WTC11 (cell line): ENCODE results near the gene VDR. TPM values are rescaled to one million over a fixed set of nuclear protein-coding genes. Genes with fewer than 3 reads are reported as not detected.

Experiments
- ATAC-seq: fragments of 200-7000 bp; cut with Tn5 transposase; 2 replicates; pipeline ENCODE4 v1.10.0; 2021; ENCODE audit warnings: mild to moderate bottlenecking, moderate library complexity
- CTCF ChIA-PET: fragments of 300-600 bp; sonication (Branson Sonifier 250); formaldehyde crosslinking; loops from one replicate; lab custom pipeline; 2021; ENCODE audit warnings: antibody characterized with exemption; lab: Charles Lee
- POLR2A ChIA-PET: fragments of 350-600 bp; sonication (Branson Sonifier 250); formaldehyde crosslinking; loops from one replicate; lab custom pipeline; 2021; ENCODE audit warnings: antibody characterized with exemption; lab: Charles Lee
- DNase-seq: peaks from one replicate; pipeline ENCODE4 v3.0.0; 2021; ENCODE audit warnings: low spot score
- H3K27ac Mint-ChIP-seq: 2 replicates; pipeline ENCODE4 v1.8.0; 2021; ENCODE audit warnings: mixed read lengths
- H3K27me3 Mint-ChIP-seq: 2 replicates; pipeline ENCODE4 v1.8.0; 2021; ENCODE audit warnings: low read depth, mild to moderate bottlenecking, moderate library complexity, mixed read lengths
- H3K36me3 Mint-ChIP-seq: 2 replicates; pipeline ENCODE4 v1.8.0; 2021; ENCODE audit warnings: mixed read lengths
- H3K4me1 Mint-ChIP-seq: 2 replicates; pipeline ENCODE4 v1.8.0; 2022; ENCODE audit warnings: mixed read lengths
- H3K4me3 Mint-ChIP-seq: 2 replicates; pipeline ENCODE4 v1.8.0; 2021; ENCODE audit warnings: mild to moderate bottlenecking, moderate library complexity, mixed read lengths
- H3K9me3 Mint-ChIP-seq: 2 replicates; pipeline ENCODE4 v1.8.0; 2021; ENCODE audit warnings: mixed read lengths
- AR ChIP-seq: fragments of 250-450 bp; sonication (Bioruptor Pico); IDR thresholded peaks from 2 replicates; pipeline ENCODE4 v1.9.0; 2021; ENCODE audit warnings: mild to moderate bottlenecking
- ETV6 ChIP-seq: sonication (generic); formaldehyde crosslinking; IDR thresholded peaks from 2 replicates; pipeline ENCODE4 v1.8.1; 2022; ENCODE audit warnings: mild to moderate bottlenecking, missing genetic modification reagents
- FOXJ3 ChIP-seq: sonication (generic); formaldehyde crosslinking; IDR thresholded peaks from 2 replicates; pipeline ENCODE4 v1.9.0; 2021; ENCODE audit warnings: missing genetic modification reagents, mild to moderate bottlenecking, borderline replicate concordance
- FOXK1 ChIP-seq: sonication (generic); formaldehyde crosslinking; IDR thresholded peaks from 2 replicates; pipeline ENCODE4 v1.8.0; 2022; ENCODE audit warnings: mild to moderate bottlenecking, moderate library complexity, missing genetic modification reagents
- GRHL2 ChIP-seq: fragments of 250-450 bp; sonication (Bioruptor Pico); IDR thresholded peaks from 2 replicates; pipeline ENCODE4 v1.8.0; 2022; ENCODE audit warnings: mild to moderate bottlenecking, moderate library complexity; ENCODE audit not compliant: insufficient replicate concordance, severe bottlenecking
- HMGA2 ChIP-seq: fragments of 250-450 bp; sonication (Bioruptor Pico); IDR thresholded peaks from 2 replicates; pipeline ENCODE4 v1.4.0; 2021; ENCODE audit warnings: mild to moderate bottlenecking, moderate library complexity
- IRF1 ChIP-seq: sonication (generic); formaldehyde crosslinking; IDR thresholded peaks from 2 replicates; pipeline ENCODE4 v1.8.0; 2023; ENCODE audit warnings: missing genetic modification reagents
- JAZF1 ChIP-seq: fragments of 250-450 bp; sonication (Bioruptor Pico); IDR thresholded peaks from 2 replicates; pipeline ENCODE4 v1.9.0; 2021; ENCODE audit warnings: moderate library complexity, mild to moderate bottlenecking, inconsistent platforms
- NR1H2 ChIP-seq: sonication (generic); formaldehyde crosslinking; IDR thresholded peaks from 2 replicates; pipeline ENCODE4 v1.9.0; 2021; ENCODE audit warnings: mild to moderate bottlenecking, moderate library complexity, missing genetic modification reagents
- NR2C2 ChIP-seq: sonication (generic); formaldehyde crosslinking; IDR thresholded peaks from 2 replicates; pipeline ENCODE4 v1.8.0; 2022; ENCODE audit warnings: mild to moderate bottlenecking, missing genetic modification reagents
- PREB ChIP-seq: sonication (generic); formaldehyde crosslinking; IDR thresholded peaks from 2 replicates; pipeline ENCODE4 v1.8.1; 2022; ENCODE audit warnings: mild to moderate bottlenecking, missing genetic modification reagents, moderate library complexity, borderline replicate concordance
- SMAD3 ChIP-seq: sonication (generic); formaldehyde crosslinking; IDR thresholded peaks from 2 replicates; pipeline ENCODE4 v1.8.0; 2022; ENCODE audit warnings: missing genetic modification reagents, mild to moderate bottlenecking, borderline replicate concordance
- TCF7 ChIP-seq: sonication (generic); formaldehyde crosslinking; IDR thresholded peaks from 2 replicates; pipeline ENCODE4 v1.8.0; 2022; ENCODE audit warnings: mild to moderate bottlenecking, low read depth, missing genetic modification reagents, moderate library complexity
- ZNF138 ChIP-seq: sonication (generic); formaldehyde crosslinking; conservative IDR thresholded peaks from 2 replicates; pipeline ENCODE4 v1.8.1; 2022; ENCODE audit warnings: mild to moderate bottlenecking, moderate library complexity, missing genetic modification reagents
- ZNF219 ChIP-seq: sonication (generic); formaldehyde crosslinking; IDR thresholded peaks from 2 replicates; pipeline ENCODE4 v1.8.0; 2023; ENCODE audit warnings: missing genetic modification reagents, mild to moderate bottlenecking, borderline replicate concordance
- total RNA-seq: library from RNA; stranded (reverse); gene quantifications from 3 replicates; pipeline ENCODE4 v1.2.3, GENCODE V29; 2021

The VDR gene
- total RNA-seq, 1 experiment from 2014 or later: 1.3 TPM

GRCh38 chr12:47867495-47867941, 37.3 kb downstream of the VDR start:
- ChIA-PET POLR2A (no interaction called here), CTCF (interaction anchor here (0.5 to 3.5 kb wide), 6 partner anchors 24 to 101 kb away, joined by 3 to 29 read pairs (median 4); partner anchors contain the start of gene VDR)
- peaks cover 3% of the 10 kb centered on the region; the same call in 1 of the 2 replicates for H3K27me3 Mint-ChIP-seq
- H3K27ac Mint-ChIP-seq: no peak overlapping the region
- no peak overlapping the region for H3K4me3 Mint-ChIP-seq
- no peaks in the 10 kb centered on the region for H3K4me1 Mint-ChIP-seq
- no peak for ATAC-seq
- TF ChIP-seq NR1H2 (no peak), FOXJ3 (CRISPR knock-in tag) (no peak), ZNF219 (CRISPR knock-in tag) (no peak), AR (CRISPR knock-in tag) (no peak), FOXK1 (CRISPR knock-in tag) (no peak), GRHL2 (no peak), JAZF1 (CRISPR knock-in tag) (no peak), HMGA2 (no peak), TCF7 (CRISPR knock-in tag) (no peak), PREB (no peak), IRF1 (CRISPR knock-in tag) (no peak)
- DNase-seq: no peak
- no peaks in the 10 kb centered on the region for H3K9me3 Mint-ChIP-seq
- H3K36me3 Mint-ChIP-seq: no peaks in the 10 kb centered on the region

- Mint-ChIP-seq H3K4me3 (no peak overlapping the region), H3K27ac (no peak overlapping the region)
Observed at GRCh38 chr12:47864646-47865235, 40.1 kb downstream of the VDR start.

More at GRCh38 chr12:47864646-47865235, 40.1 kb downstream of the VDR start:
- TF ChIP-seq ETV6 (CRISPR knock-in tag) (no peak), NR2C2 (CRISPR knock-in tag) (no peak), AR (CRISPR knock-in tag) (no peak), ZNF138 (CRISPR knock-in tag) (no peak), SMAD3 (CRISPR knock-in tag) (no peak)
- Mint-ChIP-seq H3K9me3 (no peaks in the 10 kb centered on the region), H3K4me1 (no peaks in the 10 kb centered on the region), H3K36me3 (no peaks in the 10 kb centered on the region), H3K27me3 (no peaks in the 10 kb centered on the region)
- CTCF ChIA-PET: no interaction called here
- DNase-seq (no peak), ATAC-seq (no peak)
- POLR2A ChIA-PET: no interaction called here
